Activated CD4-positive, alpha-beta T cell treated with anti-CD3 and anti-CD28 coated beads, Interleukin-2, Interleukin-6, amounts not matched to agents 100 ng/mL and 50 ng/mL, durations not matched to agents 16 hours and 8 hours (primary cell): ENCODE results near the gene LY9.
"Not testable (repeated sequence)": the region's sequence is repeated elsewhere in the genome, so short reads cannot be mapped to it uniquely, and the experiment has no call there.

Experiments used
- DNase-seq: peaks from one replicate; pipeline ENCODE4 v3.0.0-alpha.2; 2020

The LY9 gene

GRCh38 chr1:160868141-160868540 lies 72.2 kb downstream of the LY9 start:
- no peak for DNase-seq

DNA sequence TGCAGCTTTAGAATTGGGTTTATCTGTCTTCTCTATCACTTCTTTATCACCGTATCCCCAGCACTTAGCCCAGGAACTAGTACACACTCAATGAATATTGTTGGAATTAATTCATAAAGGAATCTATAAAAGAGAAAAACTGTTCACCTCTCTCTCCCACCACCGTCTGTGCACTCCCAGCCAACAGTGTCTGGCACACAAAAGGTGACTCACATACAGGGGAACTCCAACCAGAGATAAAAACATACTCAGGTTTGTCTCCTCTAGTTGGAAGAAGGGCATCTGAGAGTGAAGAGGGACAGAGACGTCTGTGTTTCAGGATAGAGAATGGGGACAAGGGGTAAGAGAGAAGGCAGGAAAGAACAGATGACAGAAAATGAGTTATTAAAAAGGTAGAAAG lies 79.0 kb downstream of the LY9 start:
- DNase-seq = no peak

GRCh38 chr1:160875591-160875990 lies 79.6 kb downstream of the LY9 start:
- not testable (repeated sequence) for DNase-seq

GRCh38 chr1:160876311-160876710 lies 80.3 kb downstream of the LY9 start:
- no peak for DNase-seq

GRCh38 chr1:160877221-160877620 lies 81.2 kb downstream of the LY9 start:
- peak; percentile 27 for DNase-seq
